GM18526 (cell line): ENCODE results near the gene ZNF440.

Experiments used
- POLR2A ChIP-seq: IDR thresholded peaks from 3 replicates; pipeline ENCODE4 v1.6.1; 2011; ENCODE audit not compliant: insufficient read length; ENCODE audit errors: extremely low read depth

Gene ZNF440

GRCh38 chr19:11880598-11880997, 66.5 kb downstream of the ZNF440 start:
- TF ChIP-seq POLR2A, result no peak

- no peak for TF ChIP-seq POLR2A
Measured at GRCh38 chr19:11881151-11881800, 67.2 kb downstream of the ZNF440 start.

- no peak for TF ChIP-seq POLR2A
Measured at GRCh38 chr19:11882606-11883005, 68.5 kb downstream of the ZNF440 start.
